Femur (tissue), 1 donor: ENCODE measurements around the gene ELOVL5.
"Not testable (repeated sequence)": the region's sequence is repeated elsewhere in the genome, so short reads cannot be mapped to it uniquely, and the experiment has no call there.

Experiments used
- DNase-seq: peaks from one replicate; pipeline ENCODE4 v3.0.0-alpha.2; 2017

Gene ELOVL5

GRCh38 chr6:53359095-53359842 lies 10.5 kb upstream of the ELOVL5 start:
- DNase-seq = peak; percentile 98

GRCh38 chr6:53358440-53359094 lies 9.8 kb upstream of the ELOVL5 start:
- no peak for DNase-seq

GRCh38 chr6:53357576-53358360 lies 9.0 kb upstream of the ELOVL5 start:
- no peak for DNase-seq

- no peak for DNase-seq
Observed at GRCh38 chr6:53353624-53354023, 4.9 kb upstream of the ELOVL5 start.

GRCh38 chr6:53352360-53352759 lies 3.6 kb upstream of the ELOVL5 start:
- no peak for DNase-seq

- DNase-seq = no peak
Observed at GRCh38 chr6:53349209-53349693, 501 bp upstream of the ELOVL5 start.

GRCh38 chr6:53347921-53348370 lies 804 bp downstream of the ELOVL5 start:
- DNase-seq = peak; percentile 87

GRCh38 chr6:53347250-53347920 lies 1.4 kb downstream of the ELOVL5 start:
- DNase-seq = peak; percentile 29

- DNase-seq = not testable (repeated sequence)
Observed at GRCh38 chr6:53346049-53346448, 2.7 kb downstream of the ELOVL5 start.

GRCh38 chr6:53344969-53345368 lies 3.8 kb downstream of the ELOVL5 start:
- no peak for DNase-seq

- DNase-seq = no peak
Observed at GRCh38 chr6:53343092-53343491, 5.7 kb downstream of the ELOVL5 start.

- DNase-seq = no peak
Observed at GRCh38 chr6:53342217-53342616, 6.5 kb downstream of the ELOVL5 start.

GRCh38 chr6:53340536-53340935 lies 8.2 kb downstream of the ELOVL5 start:
- no peak for DNase-seq

- DNase-seq = no peak
Observed at GRCh38 chr6:53339424-53339823, 9.3 kb downstream of the ELOVL5 start.

GRCh38 chr6:53338304-53338703 lies 10.4 kb downstream of the ELOVL5 start:
- DNase-seq = no peak

GRCh38 chr6:53336070-53336469 lies 12.7 kb downstream of the ELOVL5 start:
- DNase-seq = no peak

- DNase-seq = peak; percentile 29
Observed at GRCh38 chr6:53335224-53335994, 13.3 kb downstream of the ELOVL5 start.

GRCh38 chr6:53333439-53334408 lies 15.0 kb downstream of the ELOVL5 start:
- no peak for DNase-seq

GRCh38 chr6:53331678-53332077 lies 17.1 kb downstream of the ELOVL5 start:
- no peak for DNase-seq

GRCh38 chr6:53330137-53330536 lies 18.6 kb downstream of the ELOVL5 start:
- no peak for DNase-seq

GRCh38 chr6:53328375-53328774 lies 20.4 kb downstream of the ELOVL5 start:
- DNase-seq = no peak
